ENCODE data around the gene SIRT6. TPM values are rescaled to one million over a fixed set of nuclear protein-coding genes. Genes with fewer than 3 reads are reported as not detected.

The SIRT6 gene
- total and polyA plus RNA-seq, 2 donors (not counting 3 experiments of a cell fraction or from before 2014, with no cell fraction given), result 26.9 to 36.6 TPM

GRCh38 chr19:4187313-4188122 is 5.2 kb upstream of the SIRT6 start:
- H3K9me1 ChIP-seq (replicated peaks; ENCODE audit: control insufficient read depth, extremely low read depth, insufficient read depth, low read length), result no peaks in the 10 kb centered on the region
- ChIA-PET POLR2A (no interaction called here), CTCF (interaction anchor here (1.3 to 2.6 kb wide), 4 partner anchors 8 to 47 kb away, joined by 6 to 21 read pairs (median 8); no protein-coding TSS in a partner anchor)
- no peak overlapping the region for H3K27ac ChIP-seq (ENCODE audit: insufficient read depth, low read depth, low read length)
- H3K9ac ChIP-seq (replicated peaks; ENCODE audit: extremely low read depth, insufficient read depth, low read length), result no peak overlapping the region
- intact Hi-C loops (cut with micrococcal nuclease), result loop anchor here (5.0 kb wide), 2 partner anchors 200 to 510 kb away; partner anchors contain the start of gene EEF2
- H3K79me2 ChIP-seq (ENCODE audit: control insufficient read depth, insufficient read depth, low read length), result no peaks in the 10 kb centered on the region
- H4K20me1 ChIP-seq (replicated peaks; ENCODE audit: control insufficient read depth, extremely low read depth, insufficient read depth, low read length), result no peaks in the 10 kb centered on the region
- dilution Hi-C loops (cut with MboI; ENCODE audit: extremely low pct_ligation_motif_present, low sequenced_read_pairs), result no loop called here
- H3K36me3 ChIP-seq (ENCODE audit: control insufficient read depth in 2 of 2, extremely low read depth in 1 of 2, insufficient read depth in 2 of 2, low read length in 2 of 2), result no peaks in the 10 kb centered on the region
- TF ChIP-seq JUN (IDR thresholded peaks at IDR 0.05; ENCODE audit: borderline replicate concordance, insufficient read depth, insufficient read length, low read depth), result no peak
- no peak for TF ChIP-seq FOS (IDR thresholded peaks at IDR 0.05; ENCODE audit: borderline replicate concordance, insufficient read depth, low read length)
- TF ChIP-seq EZH2 (IDR thresholded peaks at IDR 0.05; ENCODE audit: borderline replicate concordance, low read depth, low read length, severe bottlenecking), result no peak
- TF ChIP-seq MYC (IDR thresholded peaks at IDR 0.05; ENCODE audit: low read depth, low read length), result no peak
- no peak for TF ChIP-seq GATA2 (IDR thresholded peaks at IDR 0.05; ENCODE audit: insufficient read depth, insufficient read length, low read depth, low read length)
- no peak for TF ChIP-seq POLR2AphosphoS5 (IDR thresholded peaks at IDR 0.05; ENCODE audit: insufficient read depth, low read depth, low read length)
- no peak for TF ChIP-seq MAX (IDR thresholded peaks at IDR 0.05; ENCODE audit: insufficient read depth, insufficient read length)
- TF ChIP-seq POLR2A (IDR thresholded peaks at IDR 0.05; ENCODE audit: low read depth, low read length), result no peak
- TF ChIP-seq CTCF (IDR thresholded peaks at IDR 0.05; ENCODE audit: extremely low read depth in 1 of 2, insufficient read depth in 1 of 2, low read depth in 1 of 2, low read length in 2 of 2), result no peak
- H3K4me1 ChIP-seq (ENCODE audit: control insufficient read depth, extremely low read depth, insufficient read depth, low read length), result no peaks in the 10 kb centered on the region
- H3K4me3 ChIP-seq (replicated peaks in 1 of 3; ENCODE audit: insufficient read depth in 1 of 3, low read depth in 1 of 3, low read length in 3 of 3), result no peak overlapping the region
- FAIRE-seq (no peak), DNase-seq (ENCODE audit: low read depth, low spot score) (no peak)
- no peaks in the 10 kb centered on the region for H3K27me3 ChIP-seq (ENCODE audit: control insufficient read depth in 2 of 2, insufficient read depth in 2 of 2, low read length in 2 of 2)
- BruUV-seq (replicated peaks), result no TSS peak
- no peaks in the 10 kb centered on the region for H3K9me3 ChIP-seq (replicated peaks; ENCODE audit: control insufficient read depth, insufficient read depth, low read length)
- H2AFZ ChIP-seq (ENCODE audit: low read depth, low read length), result no peak overlapping the region
- H3K4me2 ChIP-seq (ENCODE audit: insufficient read depth, low read length), result no peak overlapping the region

Data from endothelial cell of umbilical vein (primary cell).